GM18517 (cell line): Measurements from ENCODE around the gene ANAPC16.
"Not testable (repeated sequence)": the region's sequence is repeated elsewhere in the genome, so short reads cannot be mapped to it uniquely, and the experiment has no call there.

Experiments used
- ATAC-seq: cut with Tn5 transposase; IDR thresholded peaks from one replicate; pipeline ENCODE4 v1.9.1; 2021; ENCODE audit warnings: mild to moderate bottlenecking, moderate library complexity; ENCODE audit not compliant: unreplicated experiment

Gene ANAPC16

GRCh38 chr10:72242675-72243074 is 26.9 kb downstream of the ANAPC16 start:
- no peak for ATAC-seq

- ATAC-seq = no peak
Measured at GRCh38 chr10:72243822-72244437, 28.1 kb downstream of the ANAPC16 start.

- ATAC-seq = no peak
Measured at GRCh38 chr10:72244573-72245038, 28.8 kb downstream of the ANAPC16 start.

- no peak for ATAC-seq
Measured at GRCh38 chr10:72245949-72246525, 30.2 kb downstream of the ANAPC16 start.

GRCh38 chr10:72248468-72249151 is 32.8 kb downstream of the ANAPC16 start:
- peak; percentile 75 for ATAC-seq

GRCh38 chr10:72249176-72249862 is 33.5 kb downstream of the ANAPC16 start:
- ATAC-seq = not testable (repeated sequence)

GRCh38 chr10:72250666-72251065 is 34.9 kb downstream of the ANAPC16 start:
- ATAC-seq = no peak

- ATAC-seq = no peak
Measured at GRCh38 chr10:72251635-72252034, 35.8 kb downstream of the ANAPC16 start.

GRCh38 chr10:72252972-72253371 is 37.2 kb downstream of the ANAPC16 start:
- ATAC-seq = no peak

GRCh38 chr10:72253578-72253977 is 37.8 kb downstream of the ANAPC16 start:
- ATAC-seq = no peak

GRCh38 chr10:72254813-72255568 is 39.2 kb downstream of the ANAPC16 start:
- ATAC-seq = no peak

GRCh38 chr10:72255977-72256729 is 40.3 kb downstream of the ANAPC16 start:
- no peak for ATAC-seq

- ATAC-seq = no peak
Measured at GRCh38 chr10:72257051-72257892, 41.5 kb downstream of the ANAPC16 start.

- no peak for ATAC-seq
Measured at GRCh38 chr10:72258617-72259016, 42.8 kb downstream of the ANAPC16 start.

- no peak for ATAC-seq
Measured at GRCh38 chr10:72259491-72260238, 43.9 kb downstream of the ANAPC16 start.

GRCh38 chr10:72260239-72260975 is 44.6 kb downstream of the ANAPC16 start:
- ATAC-seq = peak; percentile 40

GRCh38 chr10:72260976-72261783 is 45.4 kb downstream of the ANAPC16 start:
- peak; percentile 50 for ATAC-seq
